HEK293 (cell line): ENCODE data around the gene PBLD.

Experiments used
- CTCF ChIA-PET: fragments of 350-600 bp; formaldehyde crosslinking; extraction: SDS; loops from one replicate; lab custom pipeline; 2021; ENCODE audit warnings: antibody characterized with exemption; lab: Yijun Ruan, JAX
- POLR2A ChIA-PET: fragments of 300-600 bp; formaldehyde crosslinking; extraction: SDS; loops from one replicate; lab custom pipeline; 2020; ENCODE audit warnings: antibody characterized with exemption, inconsistent platforms; lab: Yijun Ruan, JAX
- H3K27ac ChIP-seq: fragments of 200-500 bp; sonication (Bioruptor generic); 2 replicates; pipeline ENCODE4 v1.5.1; 2014; ENCODE audit warnings: low read depth, low read length, control low read depth, inconsistent platforms; ENCODE audit errors: extremely low read depth
- H3K36me3 ChIP-seq, 2 experiments: fragments of 200-500 bp in 1 of 2; sonication (Bioruptor generic) in 1 of 2; 1 replicate in 1 of 2; 2 replicates in 1 of 2; pipeline ENCODE4 v1.5.1; 2014 to 2017; ENCODE audit warnings: inconsistent platforms in 2 of 2, low read length in 2 of 2; ENCODE audit not compliant: control insufficient read depth in 2 of 2, insufficient read depth in 1 of 2
- H3K4me1 ChIP-seq: fragments of 200-500 bp; sonication (Bioruptor generic); 2 replicates; pipeline ENCODE4 v1.5.1; 2014; ENCODE audit warnings: mild to moderate bottlenecking, low read length, inconsistent platforms; ENCODE audit not compliant: control insufficient read depth, insufficient read depth
- H3K4me3 ChIP-seq: 2 replicates; pipeline ENCODE4 v1.5.1; 2011; ENCODE audit warnings: low read depth, mild to moderate bottlenecking, control low read depth, low read length, moderate library complexity
- H3K9me3 ChIP-seq: fragments of 200-500 bp; sonication (Bioruptor generic); 2 replicates; pipeline ENCODE4 v1.5.1; 2014; ENCODE audit warnings: low read depth, low read length, inconsistent platforms; ENCODE audit not compliant: control insufficient read depth, insufficient read depth
- AEBP2 ChIP-seq: fragments of 450-650 bp; formaldehyde crosslinking; IDR thresholded peaks from 2 replicates; pipeline ENCODE4 v1.5.1; 2016; ENCODE audit warnings: missing biosample characterization, missing genetic modification characterization, borderline replicate concordance
- EGR2 ChIP-seq: fragments of 450-650 bp; formaldehyde crosslinking; IDR thresholded peaks from 2 replicates; pipeline ENCODE4 v1.5.1; 2016; ENCODE audit warnings: low read depth, missing biosample characterization, missing genetic modification characterization
- GLIS1 ChIP-seq: fragments of 450-650 bp; formaldehyde crosslinking; IDR thresholded peaks from 2 replicates; pipeline ENCODE4 v1.5.1; 2016; ENCODE audit warnings: missing biosample characterization, missing genetic modification characterization
- PRDM1 ChIP-seq: fragments of 450-650 bp; formaldehyde crosslinking; IDR thresholded peaks from 2 replicates; pipeline ENCODE4; 2016; ENCODE audit warnings: missing biosample characterization, missing genetic modification characterization
- REPIN1 ChIP-seq: fragments of 450-650 bp; formaldehyde crosslinking; IDR thresholded peaks from 2 replicates; pipeline ENCODE4 v1.5.1; 2017; ENCODE audit warnings: missing biosample characterization, missing genetic modification characterization, low read depth
- ZBTB8A ChIP-seq: fragments of 450-650 bp; formaldehyde crosslinking; IDR thresholded peaks from 2 replicates; pipeline ENCODE4 v1.5.1; 2016; ENCODE audit warnings: missing biosample characterization, missing genetic modification characterization
- ZFP41 ChIP-seq: fragments of 450-650 bp; formaldehyde crosslinking; IDR thresholded peaks from 2 replicates; pipeline ENCODE4 v1.5.1; 2016; ENCODE audit warnings: missing biosample characterization, missing genetic modification characterization, borderline replicate concordance
- ZIC2 ChIP-seq: fragments of 450-650 bp; formaldehyde crosslinking; IDR thresholded peaks from 2 replicates; pipeline ENCODE4 v1.5.1; 2016; ENCODE audit warnings: missing biosample characterization, missing genetic modification characterization
- ZNF146 ChIP-seq: fragments of 450-650 bp; formaldehyde crosslinking; IDR thresholded peaks from 2 replicates; pipeline ENCODE4 v1.5.1; 2016; ENCODE audit warnings: missing biosample characterization, missing genetic modification characterization
- ZNF184 ChIP-seq: fragments of 450-650 bp; IDR thresholded peaks from 2 replicates; pipeline ENCODE4 v1.5.1; 2018; ENCODE audit warnings: missing biosample characterization, mild to moderate bottlenecking, missing genetic modification characterization
- ZNF211 ChIP-seq: fragments of 450-650 bp; formaldehyde crosslinking; IDR thresholded peaks from 2 replicates; pipeline ENCODE4 v1.5.1; 2016; ENCODE audit warnings: low read depth, missing biosample characterization, missing genetic modification characterization
- ZNF214 ChIP-seq: fragments of 450-650 bp; formaldehyde crosslinking; IDR thresholded peaks from 2 replicates; pipeline ENCODE4 v1.5.1; 2017; ENCODE audit warnings: missing biosample characterization, mild to moderate bottlenecking, missing genetic modification characterization, borderline replicate concordance
- ZNF24 ChIP-seq: fragments of 450-650 bp; formaldehyde crosslinking; IDR thresholded peaks from 2 replicates; pipeline ENCODE4 v1.5.1; 2016; ENCODE audit warnings: missing biosample characterization, missing genetic modification characterization
- ZNF266 ChIP-seq: fragments of 450-650 bp; formaldehyde crosslinking; IDR thresholded peaks from 2 replicates; pipeline ENCODE4 v1.5.1; 2016; ENCODE audit warnings: missing biosample characterization, missing genetic modification characterization, low read depth
- ZNF324 ChIP-seq: fragments of 450-650 bp; formaldehyde crosslinking; IDR thresholded peaks from 2 replicates; pipeline ENCODE4 v1.5.1; 2016; ENCODE audit warnings: missing biosample characterization, missing genetic modification characterization
- ZNF341 ChIP-seq: fragments of 450-650 bp; formaldehyde crosslinking; IDR thresholded peaks from 2 replicates; pipeline ENCODE4; 2016; ENCODE audit warnings: low read depth, missing biosample characterization, missing genetic modification characterization
- ZNF423 ChIP-seq: fragments of 450-650 bp; formaldehyde crosslinking; IDR thresholded peaks from 2 replicates; pipeline ENCODE4 v1.5.1; 2016; ENCODE audit warnings: missing biosample characterization, missing genetic modification characterization
- ZNF501 ChIP-seq: fragments of 450-650 bp; formaldehyde crosslinking; IDR thresholded peaks from 2 replicates; pipeline ENCODE4 v1.5.1; 2016; ENCODE audit warnings: missing biosample characterization, missing genetic modification characterization
- ZNF544 ChIP-seq: fragments of 450-650 bp; formaldehyde crosslinking; IDR thresholded peaks from 2 replicates; pipeline ENCODE4 v1.5.0; 2017; ENCODE audit warnings: missing biosample characterization, missing genetic modification characterization
- ZNF585B ChIP-seq: fragments of 450-650 bp; formaldehyde crosslinking; IDR thresholded peaks from 2 replicates; pipeline ENCODE4 v1.5.1; 2016; ENCODE audit warnings: missing biosample characterization, missing genetic modification characterization
- ZNF623 ChIP-seq: fragments of 450-650 bp; formaldehyde crosslinking; IDR thresholded peaks from 2 replicates; pipeline ENCODE4 v1.5.1; 2016; ENCODE audit warnings: missing biosample characterization, missing genetic modification characterization
- ZNF626 ChIP-seq: fragments of 450-650 bp; sonication (Bioruptor Pico); formaldehyde crosslinking; IDR thresholded peaks from 2 replicates; pipeline ENCODE4 v1.5.1; 2018; ENCODE audit warnings: missing biosample characterization, missing genetic modification characterization, inconsistent platforms
- ZNF629 ChIP-seq: fragments of 450-650 bp; formaldehyde crosslinking; IDR thresholded peaks from 2 replicates; pipeline ENCODE4 v1.5.1; 2017; ENCODE audit warnings: missing biosample characterization, missing genetic modification characterization
- ZNF670 ChIP-seq: fragments of 450-650 bp; formaldehyde crosslinking; IDR thresholded peaks from 2 replicates; pipeline ENCODE4 v1.5.1; 2016; ENCODE audit warnings: missing biosample characterization, missing genetic modification characterization, low read depth
- ZNF677 ChIP-seq: fragments of 450-650 bp; IDR thresholded peaks from 2 replicates; pipeline ENCODE4 v1.5.0; 2018; ENCODE audit warnings: missing biosample characterization, mild to moderate bottlenecking, missing genetic modification characterization, moderate library complexity
- ZNF747 ChIP-seq: fragments of 450-650 bp; formaldehyde crosslinking; IDR thresholded peaks from 2 replicates; pipeline ENCODE4 v1.5.1; 2016; ENCODE audit warnings: missing biosample characterization, missing genetic modification characterization
- ZSCAN18 ChIP-seq: fragments of 450-650 bp; formaldehyde crosslinking; IDR thresholded peaks from 2 replicates; pipeline ENCODE4 v1.5.1; 2016; ENCODE audit warnings: missing biosample characterization, missing genetic modification characterization
- ZSCAN30 ChIP-seq: fragments of 450-650 bp; IDR thresholded peaks from 2 replicates; pipeline ENCODE4 v1.5.1; 2018; ENCODE audit warnings: missing biosample characterization, mild to moderate bottlenecking, missing genetic modification characterization, moderate library complexity
- ZSCAN5A ChIP-seq: fragments of 450-650 bp; formaldehyde crosslinking; IDR thresholded peaks from 2 replicates; pipeline ENCODE4 v1.5.1; 2016; ENCODE audit warnings: missing biosample characterization, missing genetic modification characterization
- TF ChIP-seq, protein P1 (sequence below): fragments of 450-650 bp; formaldehyde crosslinking; IDR thresholded peaks from 2 replicates; pipeline ENCODE4 v1.5.1; 2016; ENCODE audit warnings: missing biosample characterization, missing genetic modification characterization

PBLD gene

GRCh38 chr10:68261132-68261856, 71.4 kb downstream of the PBLD start (continued):
- TF ChIP-seq ZFP41 (no peak), ZNF24 (tag by site-specific recombination) (no peak), EGR2 (tag by site-specific recombination) (peak; percentile 92), ZIC2 (peak; percentile 99), ZSCAN18 (tag by site-specific recombination) (no peak), ZNF585B (tag by site-specific recombination) (no peak), ZBTB8A (tag by site-specific recombination) (0 out of 2 replicates have a peak, but pooled peaks have one; percentile 26), GLIS1 (tag by site-specific recombination) (peak; percentile 50), AEBP2 (tag by site-specific recombination) (no peak), ZNF623 (no peak), ZNF747 (tag by site-specific recombination) (no peak), ZNF544 (tag by site-specific recombination) (no peak), ZNF423 (tag by site-specific recombination) (peak; percentile 59; the same call in 1 of the 2 replicates), ZNF214 (tag by site-specific recombination) (no peak), ZSCAN30 (no peak), ZNF501 (no peak), ZNF341 (tag by site-specific recombination) (no peak), ZNF211 (tag by site-specific recombination) (no peak), ZNF677 (no peak), ZNF670 (no peak)
- TF ChIP-seq, protein P1, sequence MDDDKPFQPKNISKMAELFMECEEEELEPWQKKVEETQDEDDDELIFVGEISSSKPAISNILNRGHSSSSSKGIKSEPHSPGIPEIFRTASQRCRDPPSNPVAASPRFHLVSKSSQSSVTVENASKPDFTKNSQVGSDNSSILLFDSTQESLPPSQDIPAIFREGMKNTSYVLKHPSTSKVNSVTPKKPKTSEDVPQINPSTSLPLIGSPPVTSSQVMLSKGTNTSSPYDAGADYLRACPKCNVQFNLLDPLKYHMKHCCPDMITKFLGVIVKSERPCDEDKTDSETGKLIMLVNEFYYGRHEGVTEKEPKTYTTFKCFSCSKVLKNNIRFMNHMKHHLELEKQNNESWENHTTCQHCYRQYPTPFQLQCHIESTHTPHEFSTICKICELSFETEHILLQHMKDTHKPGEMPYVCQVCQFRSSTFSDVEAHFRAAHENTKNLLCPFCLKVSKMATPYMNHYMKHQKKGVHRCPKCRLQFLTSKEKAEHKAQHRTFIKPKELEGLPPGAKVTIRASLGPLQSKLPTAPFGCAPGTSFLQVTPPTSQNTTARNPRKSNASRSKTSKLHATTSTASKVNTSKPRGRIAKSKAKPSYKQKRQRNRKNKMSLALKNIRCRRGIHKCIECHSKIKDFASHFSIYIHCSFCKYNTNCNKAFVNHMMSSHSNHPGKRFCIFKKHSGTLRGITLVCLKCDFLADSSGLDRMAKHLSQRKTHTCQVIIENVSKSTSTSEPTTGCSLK: no peak

DNA sequence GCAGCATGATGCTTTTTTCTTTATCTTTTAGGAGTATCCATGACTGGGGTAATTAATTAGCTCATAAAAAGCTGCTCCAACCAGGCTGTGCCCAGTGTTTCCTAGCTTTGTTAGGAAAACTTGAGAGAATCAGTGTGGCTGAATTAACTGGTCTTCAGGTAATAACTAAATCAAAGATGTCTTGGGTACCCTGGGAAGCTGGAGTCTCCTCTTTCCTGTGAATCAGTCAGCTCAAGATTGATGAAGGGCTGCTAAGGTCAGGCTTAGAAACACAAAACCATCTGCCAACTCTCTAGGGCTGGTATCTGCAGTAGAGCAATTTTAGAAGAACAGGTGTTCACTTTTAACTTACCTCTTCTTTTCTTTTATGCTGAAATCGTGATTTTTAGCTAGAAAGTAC, 79.4 kb downstream of the PBLD start:
- H3K4me1 ChIP-seq: no peaks in the 10 kb centered on the region
- ChIA-PET CTCF (interaction anchor here (0.6 to 1.1 kb wide), 2 partner anchors 41 to 114 kb away, joined by 3 to 4 read pairs; no protein-coding TSS in a partner anchor), POLR2A (no interaction called here)
- H3K36me3 ChIP-seq: no peaks in the 10 kb centered on the region
- H3K9me3 ChIP-seq: no peaks in the 10 kb centered on the region
- H3K4me3 ChIP-seq: no peak overlapping the region
- H3K27ac ChIP-seq: no peak overlapping the region
- TF ChIP-seq ZSCAN5A (tag by site-specific recombination) (no peak), PRDM1 (tag by site-specific recombination) (no peak), ZNF626 (tag by site-specific recombination) (no peak), ZNF324 (no peak), ZNF24 (tag by site-specific recombination) (no peak), ZNF629 (tag by site-specific recombination) (no peak), REPIN1 (tag by site-specific recombination) (no peak), ZNF266 (tag by site-specific recombination) (no peak), ZSCAN30 (no peak), ZNF184 (tag by site-specific recombination) (no peak), ZNF146 (no peak)
